HCT116 (cell line): ENCODE data around the gene LHFPL6.

ENCODE experiments used
- EGR1 ChIP-seq: IDR thresholded peaks from 2 replicates; pipeline ENCODE4 v1.6.1; 2012; ENCODE audit warnings: low read depth
- EZH2 ChIP-seq: fragments of 200-600 bp; sonication (generic); IDR thresholded peaks from 2 replicates; pipeline ENCODE4 v1.6.1; 2017; ENCODE audit warnings: antibody characterized with exemption, mixed run types
- JUND ChIP-seq: IDR thresholded peaks from 2 replicates; pipeline ENCODE4 v1.6.1; 2012
- POLR2A ChIP-seq: IDR thresholded peaks from 2 replicates; pipeline ENCODE4 v1.7.0; 2011; ENCODE audit warnings: borderline replicate concordance; ENCODE audit not compliant: insufficient read depth, insufficient read length; ENCODE audit errors: extremely low read depth
- POLR2AphosphoS5 ChIP-seq: IDR thresholded peaks from 2 replicates; pipeline ENCODE4 v1.6.1; 2011; ENCODE audit warnings: mild to moderate bottlenecking, low read depth, low read length, moderate library complexity
- SP1 ChIP-seq: IDR thresholded peaks from 2 replicates; pipeline ENCODE4 v1.6.1; 2012; ENCODE audit warnings: low read depth
- TCF7L2 ChIP-seq: IDR thresholded peaks from 2 replicates; pipeline ENCODE4 v1.7.0; 2011; ENCODE audit warnings: borderline replicate concordance, inconsistent platforms; ENCODE audit not compliant: insufficient read depth, insufficient read length; ENCODE audit errors: extremely low read depth
- YY1 ChIP-seq: IDR thresholded peaks from 2 replicates; pipeline ENCODE4 v1.6.1; 2011; ENCODE audit warnings: low read length, low read depth, moderate library complexity, mild to moderate bottlenecking; ENCODE audit not compliant: insufficient replicate concordance; ENCODE audit errors: extremely low read depth
- TF ChIP-seq, protein P1 (sequence below), 3 experiments: fragments of 200-600 bp in 1 of 3; sonication (generic) in 1 of 3; IDR thresholded peaks in 2 of 3; conservative IDR thresholded peaks in 1 of 3; 2 replicates each; pipeline ENCODE4 v1.5.1; 2012 to 2017; ENCODE audit warnings: low read depth in 2 of 3, low read length in 2 of 3, antibody characterized with exemption in 1 of 3, borderline replicate concordance in 1 of 3, control low read depth in 1 of 3, mild to moderate bottlenecking in 1 of 3, mixed read lengths in 1 of 3, mixed run types in 1 of 3, moderate library complexity in 1 of 3; ENCODE audit not compliant: insufficient read depth in 1 of 3
- TF ChIP-seq, protein P2 (sequence below): IDR thresholded peaks from 2 replicates; pipeline ENCODE4 v1.6.1; 2012

DNA sequence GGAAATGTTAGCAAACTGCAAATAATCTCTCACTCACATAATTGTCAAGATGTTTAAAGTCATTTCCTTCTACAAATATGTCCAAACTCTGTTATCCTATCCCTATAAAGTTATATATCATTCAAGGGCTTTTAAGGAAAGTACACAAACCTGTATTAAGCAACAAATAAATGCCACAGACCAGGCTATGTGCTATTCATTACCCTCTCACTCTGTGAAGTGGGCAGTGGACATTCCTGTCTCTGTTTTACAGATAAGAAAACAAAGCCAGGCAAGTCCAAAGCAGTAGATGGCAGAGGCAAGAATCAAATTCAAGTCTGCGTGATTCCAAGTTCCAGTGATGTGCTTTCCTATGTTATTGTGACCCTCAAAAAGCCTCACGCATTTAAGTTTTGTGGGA lies 140.6 kb downstream of the LHFPL6 start:
- TF ChIP-seq, protein P1, sequence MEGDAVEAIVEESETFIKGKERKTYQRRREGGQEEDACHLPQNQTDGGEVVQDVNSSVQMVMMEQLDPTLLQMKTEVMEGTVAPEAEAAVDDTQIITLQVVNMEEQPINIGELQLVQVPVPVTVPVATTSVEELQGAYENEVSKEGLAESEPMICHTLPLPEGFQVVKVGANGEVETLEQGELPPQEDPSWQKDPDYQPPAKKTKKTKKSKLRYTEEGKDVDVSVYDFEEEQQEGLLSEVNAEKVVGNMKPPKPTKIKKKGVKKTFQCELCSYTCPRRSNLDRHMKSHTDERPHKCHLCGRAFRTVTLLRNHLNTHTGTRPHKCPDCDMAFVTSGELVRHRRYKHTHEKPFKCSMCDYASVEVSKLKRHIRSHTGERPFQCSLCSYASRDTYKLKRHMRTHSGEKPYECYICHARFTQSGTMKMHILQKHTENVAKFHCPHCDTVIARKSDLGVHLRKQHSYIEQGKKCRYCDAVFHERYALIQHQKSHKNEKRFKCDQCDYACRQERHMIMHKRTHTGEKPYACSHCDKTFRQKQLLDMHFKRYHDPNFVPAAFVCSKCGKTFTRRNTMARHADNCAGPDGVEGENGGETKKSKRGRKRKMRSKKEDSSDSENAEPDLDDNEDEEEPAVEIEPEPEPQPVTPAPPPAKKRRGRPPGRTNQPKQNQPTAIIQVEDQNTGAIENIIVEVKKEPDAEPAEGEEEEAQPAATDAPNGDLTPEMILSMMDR (IDR thresholded peaks at IDR 0.05 in 2 of 3, conservative IDR thresholded peaks at IDR 0.05 in 1 of 3; ENCODE audit: borderline replicate concordance in 1 of 3, insufficient read depth in 1 of 3, low read depth in 2 of 3, low read length in 2 of 3): no peak
- TF ChIP-seq JUND: no peak
- no peak for TF ChIP-seq SP1
- no peak for TF ChIP-seq POLR2AphosphoS5
- TF ChIP-seq TCF7L2: no peak
- TF ChIP-seq, protein P2, sequence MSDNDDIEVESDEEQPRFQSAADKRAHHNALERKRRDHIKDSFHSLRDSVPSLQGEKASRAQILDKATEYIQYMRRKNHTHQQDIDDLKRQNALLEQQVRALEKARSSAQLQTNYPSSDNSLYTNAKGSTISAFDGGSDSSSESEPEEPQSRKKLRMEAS: no peak
- no peak for TF ChIP-seq EGR1
- no peak for TF ChIP-seq EZH2
- no peak for TF ChIP-seq POLR2A
- no peak for TF ChIP-seq YY1
